Tibial nerve (tissue), 4 donors: Measurements from ENCODE around the gene NWD2.

Source experiments
- CTCF ChIP-seq, 5 experiments: fragments of 200-600 bp in 3 of 5; fragments of 450-650 bp in 2 of 5; sonication (generic) in 3 of 5; IDR thresholded peaks; one replicate each; pipeline ENCODE4 v1.5.1; 2016 to 2019; ENCODE audit warnings: antibody characterized with exemption in 5 of 5, mild to moderate bottlenecking in 3 of 5, moderate library complexity in 2 of 5
- EP300 ChIP-seq, 2 donors: sonication (generic); formaldehyde crosslinking; IDR thresholded peaks; one replicate each; pipeline ENCODE4 v1.6.1; 2017; ENCODE audit warnings: antibody characterized with exemption in 2 of 2, mild to moderate bottlenecking in 1 of 2
- POLR2A ChIP-seq, 2 donors: fragments of 450-650 bp; IDR thresholded peaks; one replicate each; pipeline ENCODE4 v1.6.1; 2017; ENCODE audit warnings: antibody characterized with exemption in 2 of 2, mild to moderate bottlenecking in 2 of 2, moderate library complexity in 2 of 2

GRCh38 chr4:37243722-37244582 is 591 bp upstream of the NWD2 start:
- no peak for TF ChIP-seq CTCF (IDR thresholded peaks at IDR 0.05)
- no peak for TF ChIP-seq EP300 (IDR thresholded peaks at IDR 0.05)
- no peak for TF ChIP-seq POLR2A (IDR thresholded peaks at IDR 0.05)
